SK-N-SH treated with all-trans-retinoic acid at 6 μM for 48 hours (cell line): ENCODE results near the gene PPP3CA.

Source experiments
- ATAC-seq: fragments of 200-7000 bp; cut with Tn5 transposase; 3 replicates; pipeline ENCODE4 v1.9.1; 2020; ENCODE audit warnings: mild to moderate bottlenecking, moderate library complexity
- ARNTL ChIP-seq: fragments of 450-650 bp; formaldehyde crosslinking; IDR thresholded peaks from 2 replicates; pipeline ENCODE4 v1.5.0; 2020; ENCODE audit warnings: low read depth, mild to moderate bottlenecking, moderate library complexity, borderline replicate concordance
- BACH2 ChIP-seq: fragments of 250-450 bp; sonication (Bioruptor Pico); IDR thresholded peaks from 2 replicates; pipeline ENCODE4 v1.9.0; 2021; ENCODE audit warnings: mild to moderate bottlenecking, borderline replicate concordance
- CSDC2 ChIP-seq: fragments of 250-450 bp; sonication (Bioruptor Pico); IDR thresholded peaks from 2 replicates; pipeline ENCODE4 v1.5.0; 2020; ENCODE audit warnings: mild to moderate bottlenecking, moderate library complexity
- CSRNP3 ChIP-seq: fragments of 250-450 bp; sonication (Bioruptor Pico); IDR thresholded peaks from 2 replicates; pipeline ENCODE4 v1.5.1; 2021; ENCODE audit warnings: mild to moderate bottlenecking, moderate library complexity
- ESRRG ChIP-seq: fragments of 250-450 bp; sonication (Bioruptor Pico); IDR thresholded peaks from 2 replicates; pipeline ENCODE4 v1.6.1; 2021; ENCODE audit warnings: mild to moderate bottlenecking
- GLIS3 ChIP-seq: fragments of 250-450 bp; sonication (Bioruptor Pico); IDR thresholded peaks from 2 replicates; pipeline ENCODE4 v1.5.0; 2020; ENCODE audit warnings: mild to moderate bottlenecking, moderate library complexity
- ISL1 ChIP-seq: fragments of 250-450 bp; sonication (Bioruptor Pico); IDR thresholded peaks from 2 replicates; pipeline ENCODE4 v2.1.2; 2022; ENCODE audit warnings: mild to moderate bottlenecking, moderate library complexity
- OSR1 ChIP-seq: fragments of 250-450 bp; sonication (Bioruptor Pico); IDR thresholded peaks from 2 replicates; pipeline ENCODE4 v1.8.0; 2022; ENCODE audit warnings: moderate library complexity, mild to moderate bottlenecking, inconsistent platforms
- PPARA ChIP-seq: fragments of 250-450 bp; sonication (Bioruptor Pico); IDR thresholded peaks from 2 replicates; pipeline ENCODE4 v1.5.0; 2020; ENCODE audit warnings: mild to moderate bottlenecking, borderline replicate concordance
- RARB ChIP-seq: fragments of 250-450 bp; sonication (Bioruptor Pico); IDR thresholded peaks from 2 replicates; pipeline ENCODE4 v1.8.0; 2021; ENCODE audit warnings: mild to moderate bottlenecking, moderate library complexity
- SNAI2 ChIP-seq: fragments of 250-450 bp; sonication (Bioruptor Pico); IDR thresholded peaks from 2 replicates; pipeline ENCODE4 v1.5.0; 2020; ENCODE audit warnings: mild to moderate bottlenecking, moderate library complexity
- TCF4 ChIP-seq: fragments of 250-450 bp; sonication (Bioruptor Pico); IDR thresholded peaks from 2 replicates; pipeline ENCODE4 v1.8.0; 2021; ENCODE audit warnings: mild to moderate bottlenecking, moderate library complexity, borderline replicate concordance
- TOX ChIP-seq: fragments of 250-450 bp; sonication (Bioruptor Pico); IDR thresholded peaks from 2 replicates; pipeline ENCODE4 v1.8.0; 2021; ENCODE audit warnings: mild to moderate bottlenecking, moderate library complexity, borderline replicate concordance
- TSHZ2 ChIP-seq: fragments of 250-450 bp; sonication (Bioruptor Pico); IDR thresholded peaks from 2 replicates; pipeline ENCODE4 v1.5.0; 2020; ENCODE audit warnings: mild to moderate bottlenecking, moderate library complexity
- ZC3H10 ChIP-seq: fragments of 250-450 bp; sonication (Bioruptor Pico); IDR thresholded peaks from 2 replicates; pipeline ENCODE4 v1.5.1; 2021; ENCODE audit warnings: mild to moderate bottlenecking, moderate library complexity
- ZFP3 ChIP-seq: fragments of 250-450 bp; sonication (Bioruptor Pico); IDR thresholded peaks from 2 replicates; pipeline ENCODE4 v1.5.0; 2020; ENCODE audit warnings: mild to moderate bottlenecking, moderate library complexity
- ZFP30 ChIP-seq: fragments of 450-650 bp; formaldehyde crosslinking; IDR thresholded peaks from 2 replicates; pipeline ENCODE4 v1.5.0; 2022; ENCODE audit warnings: mild to moderate bottlenecking, moderate library complexity
- ZNF565 ChIP-seq: fragments of 450-650 bp; formaldehyde crosslinking; conservative IDR thresholded peaks from 2 replicates; pipeline ENCODE4 v1.5.0; 2020; ENCODE audit warnings: low read depth, mild to moderate bottlenecking, moderate library complexity
- ZNF70 ChIP-seq: fragments of 450-650 bp; formaldehyde crosslinking; IDR thresholded peaks from 2 replicates; pipeline ENCODE4 v1.5.0; 2020; ENCODE audit warnings: mild to moderate bottlenecking, moderate library complexity
- ZNF8 ChIP-seq: fragments of 450-650 bp; formaldehyde crosslinking; IDR thresholded peaks from 2 replicates; pipeline ENCODE4 v1.5.0; 2020; ENCODE audit warnings: mild to moderate bottlenecking, moderate library complexity
- TF ChIP-seq, protein P1 (sequence below): fragments of 250-450 bp; sonication (Bioruptor Pico); IDR thresholded peaks from 2 replicates; pipeline ENCODE4 v1.8.0; 2021; ENCODE audit warnings: low read depth, mild to moderate bottlenecking, moderate library complexity, borderline replicate concordance

The PPP3CA gene

DNA sequence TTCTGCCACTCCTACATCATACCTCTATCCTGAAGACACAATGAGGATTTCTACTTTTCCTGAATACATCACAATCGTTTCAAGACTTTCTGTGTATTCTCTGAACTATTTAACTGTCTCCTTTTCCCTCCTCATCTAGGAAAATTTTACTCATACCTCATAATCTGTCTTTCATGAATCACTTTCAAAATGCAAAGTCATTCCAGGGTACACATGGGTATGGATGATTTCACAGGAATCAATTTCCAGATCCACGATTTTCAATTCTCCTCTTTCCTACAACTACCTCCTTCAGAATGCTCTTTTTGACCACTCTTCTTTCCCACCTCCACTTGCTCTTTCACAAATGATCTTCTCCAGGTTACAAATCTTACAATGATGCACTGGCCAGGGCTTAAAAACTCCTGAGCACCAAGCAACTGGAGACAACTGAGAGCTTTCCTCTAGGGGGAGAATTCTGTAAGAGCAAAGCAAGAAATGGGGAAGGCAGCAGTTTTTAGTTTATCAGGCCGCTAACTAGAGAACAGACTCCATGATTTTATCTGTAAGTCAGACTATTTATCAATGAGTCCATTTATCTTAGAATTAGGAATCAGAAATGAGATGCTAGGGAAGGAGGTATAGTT lies 116.4 kb downstream of the PPP3CA start (continued):
- TF ChIP-seq ARNTL (CRISPR knock-in tag) (no peak), RARB (CRISPR knock-in tag) (no peak), OSR1 (CRISPR knock-in tag) (no peak), ZFP30 (CRISPR knock-in tag) (no peak), ISL1 (CRISPR knock-in tag) (no peak), ZC3H10 (CRISPR knock-in tag) (no peak), SNAI2 (CRISPR knock-in tag) (no peak)

- TF ChIP-seq ESRRG (no peak), TCF4 (CRISPR knock-in tag) (no peak), TOX (CRISPR knock-in tag) (no peak), ZFP3 (CRISPR knock-in tag) (no peak), ZNF565 (CRISPR knock-in tag) (no peak), TSHZ2 (CRISPR knock-in tag) (no peak), SNAI2 (CRISPR knock-in tag) (no peak), CSRNP3 (CRISPR knock-in tag) (no peak), GLIS3 (CRISPR knock-in tag) (no peak)
- peak; percentile 60 for ATAC-seq
Observed at GRCh38 chr4:101229116-101229515, 118.2 kb downstream of the PPP3CA start.

- TF ChIP-seq PPARA (CRISPR knock-in tag) = no peak
- TF ChIP-seq ZNF565 (CRISPR knock-in tag) = no peak
- TF ChIP-seq ZNF8 (CRISPR knock-in tag) = no peak
- TF ChIP-seq ESRRG = no peak
- TF ChIP-seq ZNF70 (CRISPR knock-in tag) = no peak
- TF ChIP-seq ZC3H10 (CRISPR knock-in tag) = no peak
- TF ChIP-seq CSDC2 (CRISPR knock-in tag) = no peak
- no peak for ATAC-seq
Observed at GRCh38 chr4:101227715-101228114, 119.6 kb downstream of the PPP3CA start.

DNA sequence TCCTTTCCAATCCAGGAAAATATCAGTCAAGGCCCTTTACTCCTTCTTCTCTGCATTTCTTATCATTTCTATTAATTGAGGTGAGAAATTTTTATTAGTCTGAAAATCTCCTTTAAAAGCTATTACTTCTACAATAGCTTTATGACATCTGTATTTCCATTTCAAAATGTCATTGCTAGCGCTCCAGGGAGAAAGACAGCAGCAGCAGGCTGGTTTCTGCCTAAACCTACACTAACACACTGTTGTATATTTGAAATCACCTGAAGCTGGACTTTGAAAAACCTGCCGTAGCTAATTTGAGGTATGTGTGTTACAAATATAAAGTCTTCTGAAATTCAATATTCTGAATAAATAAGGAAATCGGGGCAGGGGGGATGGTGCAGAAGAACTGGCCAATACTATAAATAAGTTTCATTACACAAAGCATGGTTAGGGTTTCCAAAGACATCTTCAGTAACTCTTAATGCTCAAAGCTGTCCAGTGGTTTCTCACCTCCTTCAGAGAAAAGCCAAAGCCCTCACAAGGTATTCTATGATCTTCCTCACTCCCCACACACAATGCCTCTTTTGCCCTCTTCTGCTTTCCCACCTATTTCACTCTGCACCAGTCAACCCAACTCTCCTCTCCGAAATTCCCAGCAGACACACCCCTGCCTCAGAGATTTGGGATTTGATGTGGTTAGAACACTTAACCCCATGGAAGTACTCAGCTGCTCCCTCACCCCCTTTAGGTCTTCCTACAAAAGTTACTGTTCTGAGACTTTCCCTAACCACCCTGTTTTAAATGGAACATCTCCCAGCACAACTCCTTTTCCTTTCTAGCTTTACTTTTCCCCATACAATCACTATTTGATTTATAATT lies 122.7 kb downstream of the PPP3CA start:
- no peak for ATAC-seq
- TF ChIP-seq ESRRG (no peak), CSRNP3 (CRISPR knock-in tag) (no peak), ZFP30 (CRISPR knock-in tag) (no peak), ZNF70 (CRISPR knock-in tag) (no peak), ZNF565 (CRISPR knock-in tag) (no peak), ZNF8 (CRISPR knock-in tag) (no peak), OSR1 (CRISPR knock-in tag) (no peak), CSDC2 (CRISPR knock-in tag) (no peak), GLIS3 (CRISPR knock-in tag) (no peak), RARB (CRISPR knock-in tag) (no peak), ISL1 (CRISPR knock-in tag) (no peak), ZFP3 (CRISPR knock-in tag) (no peak), PPARA (CRISPR knock-in tag) (no peak), TSHZ2 (CRISPR knock-in tag) (no peak), BACH2 (CRISPR knock-in tag) (no peak), TCF4 (CRISPR knock-in tag) (no peak), ZC3H10 (CRISPR knock-in tag) (no peak)
- TF ChIP-seq, protein P1, sequence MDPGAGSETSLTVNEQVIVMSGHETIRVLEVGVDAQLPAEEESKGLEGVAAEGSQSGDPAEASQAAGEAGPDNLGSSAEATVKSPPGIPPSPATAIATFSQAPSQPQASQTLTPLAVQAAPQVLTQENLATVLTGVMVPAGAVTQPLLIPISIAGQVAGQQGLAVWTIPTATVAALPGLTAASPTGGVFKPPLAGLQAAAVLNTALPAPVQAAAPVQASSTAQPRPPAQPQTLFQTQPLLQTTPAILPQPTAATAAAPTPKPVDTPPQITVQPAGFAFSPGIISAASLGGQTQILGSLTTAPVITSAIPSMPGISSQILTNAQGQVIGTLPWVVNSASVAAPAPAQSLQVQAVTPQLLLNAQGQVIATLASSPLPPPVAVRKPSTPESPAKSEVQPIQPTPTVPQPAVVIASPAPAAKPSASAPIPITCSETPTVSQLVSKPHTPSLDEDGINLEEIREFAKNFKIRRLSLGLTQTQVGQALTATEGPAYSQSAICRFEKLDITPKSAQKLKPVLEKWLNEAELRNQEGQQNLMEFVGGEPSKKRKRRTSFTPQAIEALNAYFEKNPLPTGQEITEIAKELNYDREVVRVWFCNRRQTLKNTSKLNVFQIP = no peak
